Head of caudate nucleus (tissue), 42 donors: ENCODE measurements around the gene QRICH2.
"Not testable (repeated sequence)": the region's sequence is repeated elsewhere in the genome, so short reads cannot be mapped to it uniquely, and the experiment has no call there.

Experiments used
- DNase-seq, 42 donors: peaks; one replicate each; pipeline versions ENCODE4 v3.0.0 to v3.0.0-alpha.2; 2020 to 2021; ENCODE audit warnings: mixed read lengths in 7 of 42
- intact Hi-C: fragments of 100-400 bp; cut with DNase I; formaldehyde crosslinking; loops from one replicate; pipeline ENCODE4 v1.15.0; 2022

Gene QRICH2, protein sequence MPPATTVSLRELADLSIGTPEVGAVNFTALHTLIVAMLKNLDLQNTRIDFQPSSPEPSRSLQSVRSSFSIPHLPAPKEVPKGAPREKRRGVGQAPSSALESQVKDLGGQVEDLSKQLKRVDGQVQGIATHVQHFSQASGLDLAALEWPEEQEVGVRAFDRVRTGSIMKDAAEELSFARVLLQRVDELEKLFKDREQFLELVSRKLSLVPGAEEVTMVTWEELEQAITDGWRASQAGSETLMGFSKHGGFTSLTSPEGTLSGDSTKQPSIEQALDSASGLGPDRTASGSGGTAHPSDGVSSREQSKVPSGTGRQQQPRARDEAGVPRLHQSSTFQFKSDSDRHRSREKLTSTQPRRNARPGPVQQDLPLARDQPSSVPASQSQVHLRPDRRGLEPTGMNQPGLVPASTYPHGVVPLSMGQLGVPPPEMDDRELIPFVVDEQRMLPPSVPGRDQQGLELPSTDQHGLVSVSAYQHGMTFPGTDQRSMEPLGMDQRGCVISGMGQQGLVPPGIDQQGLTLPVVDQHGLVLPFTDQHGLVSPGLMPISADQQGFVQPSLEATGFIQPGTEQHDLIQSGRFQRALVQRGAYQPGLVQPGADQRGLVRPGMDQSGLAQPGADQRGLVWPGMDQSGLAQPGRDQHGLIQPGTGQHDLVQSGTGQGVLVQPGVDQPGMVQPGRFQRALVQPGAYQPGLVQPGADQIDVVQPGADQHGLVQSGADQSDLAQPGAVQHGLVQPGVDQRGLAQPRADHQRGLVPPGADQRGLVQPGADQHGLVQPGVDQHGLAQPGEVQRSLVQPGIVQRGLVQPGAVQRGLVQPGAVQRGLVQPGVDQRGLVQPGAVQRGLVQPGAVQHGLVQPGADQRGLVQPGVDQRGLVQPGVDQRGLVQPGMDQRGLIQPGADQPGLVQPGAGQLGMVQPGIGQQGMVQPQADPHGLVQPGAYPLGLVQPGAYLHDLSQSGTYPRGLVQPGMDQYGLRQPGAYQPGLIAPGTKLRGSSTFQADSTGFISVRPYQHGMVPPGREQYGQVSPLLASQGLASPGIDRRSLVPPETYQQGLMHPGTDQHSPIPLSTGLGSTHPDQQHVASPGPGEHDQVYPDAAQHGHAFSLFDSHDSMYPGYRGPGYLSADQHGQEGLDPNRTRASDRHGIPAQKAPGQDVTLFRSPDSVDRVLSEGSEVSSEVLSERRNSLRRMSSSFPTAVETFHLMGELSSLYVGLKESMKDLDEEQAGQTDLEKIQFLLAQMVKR (N-terminal part only)

DNA sequence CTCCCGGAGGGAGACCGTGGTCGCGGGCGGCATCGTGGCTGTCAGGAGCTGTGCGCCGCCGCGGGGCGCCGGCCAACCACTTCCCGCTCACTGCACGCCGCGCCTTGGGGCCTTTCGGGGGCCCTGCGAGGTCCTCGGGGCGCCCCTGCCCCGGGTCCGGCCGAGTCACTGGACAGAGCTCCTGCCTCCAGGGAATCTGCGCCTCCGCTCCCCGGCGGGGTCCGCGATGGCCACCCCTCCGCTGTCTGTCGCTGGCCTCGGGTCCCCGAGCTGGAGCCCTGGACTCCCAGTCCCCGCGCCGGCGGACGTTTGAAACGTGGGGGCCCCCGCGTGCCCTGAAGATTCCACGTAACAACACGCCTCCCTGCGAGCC, at the start of gene QRICH2:
TSS of gene QRICH2 (minus strand) at position 311 of the 373 bp plus-strand sequence. CDS start at position 33, 278 bp downstream.
- intact Hi-C loops = loop anchor here (5.0 kb wide), 1 partner anchor 89 kb away; no protein-coding TSS in a partner anchor
- DNase-seq = no peak

DNA sequence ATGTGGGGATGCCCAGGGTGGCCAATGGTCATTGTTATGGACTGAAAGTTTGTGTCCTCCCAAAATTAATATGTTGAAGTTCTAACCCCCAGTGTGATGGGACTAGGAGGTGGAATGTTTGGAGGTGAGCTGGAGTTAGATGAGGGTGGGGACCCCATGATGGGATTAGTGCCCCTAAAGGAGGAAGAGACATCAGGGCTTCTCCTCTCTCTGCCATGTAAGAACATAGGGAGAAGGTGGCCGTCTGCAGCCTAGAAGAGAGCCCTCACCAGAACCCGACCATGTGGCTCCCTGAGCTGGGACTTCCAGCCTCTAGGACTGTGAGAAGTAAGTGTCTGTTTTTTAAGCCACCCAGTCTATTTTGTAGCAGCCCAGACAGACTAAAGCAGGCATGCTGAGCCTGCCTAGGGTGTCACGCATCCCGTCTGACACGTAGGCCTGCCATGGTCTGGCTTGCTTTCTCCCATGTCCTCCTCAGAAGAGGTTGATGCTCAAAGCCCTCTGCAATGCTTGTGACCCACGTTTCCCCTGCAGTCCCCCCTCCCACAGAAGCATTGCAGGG, 49.6 kb upstream of the QRICH2 start:
- intact Hi-C loops = no loop called here
- DNase-seq = no peak

DNA sequence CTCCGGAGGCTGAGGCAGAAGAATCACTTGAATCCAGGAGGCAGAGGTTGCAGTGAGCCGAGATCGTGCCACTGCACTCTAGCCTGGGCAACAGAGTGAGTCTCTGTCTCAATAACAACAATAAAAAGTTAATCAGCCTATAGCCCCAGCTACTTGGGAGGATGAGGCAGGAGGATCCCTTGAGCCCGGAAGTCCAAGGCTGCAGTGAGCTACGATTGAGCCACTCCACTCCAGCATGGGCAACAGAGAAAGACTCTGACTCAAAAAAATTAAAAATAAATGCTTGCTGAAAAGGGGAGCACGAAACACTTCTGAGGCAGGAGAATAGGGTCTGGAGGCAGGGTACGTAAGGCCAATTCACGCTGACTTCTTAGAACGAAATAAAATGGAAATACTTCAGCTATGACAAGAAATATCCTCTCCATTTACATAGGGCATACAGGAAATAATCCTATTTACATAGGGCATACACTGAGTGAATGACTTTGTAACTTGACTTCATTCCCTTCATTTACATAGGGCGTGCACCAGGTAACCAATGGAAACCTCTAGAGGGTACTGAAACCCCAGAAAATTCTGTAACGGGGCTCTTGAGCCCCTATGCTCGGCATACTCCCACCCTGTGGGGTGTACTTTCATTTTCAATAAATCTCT, 48.9 kb upstream of the QRICH2 start:
- no peak for DNase-seq
- intact Hi-C loops = no loop called here

DNA sequence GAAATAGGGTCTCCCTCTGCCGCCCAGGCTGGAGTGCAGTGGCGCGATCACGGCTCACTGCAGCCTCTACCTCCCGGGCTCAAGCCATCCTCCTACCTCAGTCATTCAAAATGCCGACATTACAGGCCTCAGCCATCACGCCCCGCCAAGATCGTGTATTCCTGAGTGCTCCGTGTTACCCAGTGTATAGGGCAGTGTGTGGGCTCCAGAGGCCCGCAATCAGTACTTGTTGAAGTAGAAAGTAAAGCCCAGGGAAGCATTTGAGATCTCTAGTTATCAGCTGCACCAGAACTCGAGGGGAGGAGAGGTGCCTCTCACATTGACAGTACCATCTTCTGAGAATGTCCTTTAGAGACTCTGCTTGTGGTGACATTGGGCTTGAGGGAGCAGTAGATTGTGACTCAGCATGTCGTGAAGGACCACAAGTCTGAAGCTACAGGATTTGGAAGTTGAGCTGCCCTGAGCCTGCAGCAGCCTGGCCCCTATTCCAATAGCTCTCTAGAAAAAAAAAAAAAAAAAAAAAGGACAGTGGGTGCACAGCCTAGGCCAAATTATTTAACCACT, 46.8 kb upstream of the QRICH2 start:
- peak in 1 of 42 donors; percentile 20 for DNase-seq
- intact Hi-C loops = loop anchor here (5.0 kb wide), 1 partner anchor 32 kb away; no protein-coding TSS in a partner anchor

DNA sequence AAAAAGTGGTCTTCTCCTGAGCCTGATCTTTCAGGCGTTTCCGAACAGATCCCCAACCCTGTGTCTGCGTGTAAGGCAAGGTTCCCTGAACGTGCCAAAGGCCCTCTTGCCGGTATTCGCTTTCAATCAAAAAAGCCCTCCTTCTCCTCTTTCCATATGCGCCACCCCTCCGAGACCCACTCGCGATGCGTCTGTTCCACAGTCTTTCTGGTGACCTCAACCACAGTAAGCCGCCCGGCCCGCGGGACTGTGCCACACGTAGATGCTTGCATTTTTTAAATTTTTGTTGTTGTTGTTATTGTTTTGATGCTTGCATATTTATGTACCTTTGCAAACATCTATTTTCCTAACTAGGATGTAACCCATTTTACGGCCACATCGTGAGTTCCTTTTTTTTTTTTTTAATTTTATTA, 46.2 kb upstream of the QRICH2 start:
- intact Hi-C loops = loop anchor here (5.0 kb wide), 1 partner anchor 33 kb away; no protein-coding TSS in a partner anchor
- peak in 1 of 42 donors; percentile 29 for DNase-seq

DNA sequence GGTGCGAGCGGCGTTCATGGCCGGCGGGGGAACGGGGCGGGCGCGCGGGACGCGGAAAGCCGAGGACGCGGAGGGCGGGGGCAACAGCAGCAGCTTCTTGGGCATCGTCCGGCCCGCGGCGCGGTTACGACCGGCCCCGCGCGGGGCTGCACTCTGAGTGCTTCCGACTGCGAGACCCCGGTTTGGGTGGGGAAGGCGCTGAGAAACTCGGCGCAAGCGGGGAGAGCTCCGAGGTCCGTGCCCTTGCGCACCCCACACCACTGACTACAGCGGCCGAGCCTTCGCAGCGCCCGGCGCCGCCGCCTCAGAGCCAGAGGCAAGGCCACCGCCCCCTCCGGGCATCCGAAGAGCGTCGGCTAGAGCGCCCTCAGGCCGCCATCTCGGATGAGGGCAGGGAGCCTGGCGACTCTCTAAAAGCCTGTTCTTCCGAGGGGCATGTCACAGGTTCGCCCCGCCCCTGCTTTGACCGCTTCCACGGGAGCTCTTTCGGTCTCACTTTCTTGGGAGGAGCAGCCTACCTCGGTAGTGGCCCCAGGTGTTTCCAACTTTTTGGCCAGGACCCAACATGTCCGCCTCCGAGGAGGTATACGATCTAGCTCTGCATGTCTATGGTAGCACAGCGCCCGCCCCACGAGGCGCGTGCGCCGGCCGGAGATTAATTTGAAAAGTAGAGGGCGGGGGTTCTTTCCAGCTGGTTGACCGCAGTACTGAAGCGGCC, 45.7 kb upstream of the QRICH2 start, which contains the start of gene PRPSAP1:
TSS of gene PRPSAP1 (minus strand) at position 318 of the 718 bp plus-strand sequence. CDS start at position 105, 213 bp downstream.
- intact Hi-C loops = loop anchor here (5.0 kb wide), 1 partner anchor 34 kb away; no protein-coding TSS in a partner anchor

DNA sequence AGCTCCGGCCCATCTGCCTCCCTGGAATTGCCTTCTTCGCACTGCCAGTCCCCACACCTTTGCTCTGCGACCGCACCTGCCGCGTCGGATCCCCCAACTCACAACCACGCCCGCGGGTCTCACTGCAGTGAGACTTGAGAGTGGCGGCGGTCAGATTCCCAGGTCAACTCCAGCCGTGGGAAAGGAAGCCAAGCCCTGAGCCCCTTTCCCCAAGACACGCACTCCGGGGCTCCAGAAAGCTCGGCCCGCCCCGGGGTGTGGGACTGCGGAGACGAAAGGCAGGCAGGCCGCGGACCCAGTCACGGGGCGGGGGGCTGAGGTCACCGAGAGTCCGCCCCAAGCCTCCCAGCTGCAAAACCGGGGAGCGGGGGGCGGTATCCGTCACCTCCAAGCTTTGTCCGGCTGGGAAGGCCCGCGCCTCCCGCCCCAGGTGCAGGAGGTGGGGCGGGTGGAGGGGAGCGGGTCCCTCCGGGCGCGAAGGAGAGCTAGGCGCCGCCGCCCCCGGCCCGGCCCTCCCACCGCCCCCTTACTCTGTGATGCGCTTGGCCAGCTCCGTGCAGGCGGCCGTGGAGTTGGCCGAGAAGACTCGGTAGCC, 45.0 kb upstream of the QRICH2 start:
- peak in 27 of 42 donors; percentile 11 to 59 (median 32) for DNase-seq
- intact Hi-C loops = loop anchor here (5.0 kb wide), 1 partner anchor 34 kb away; no protein-coding TSS in a partner anchor

More for the DNA sequence above, 45.7 kb upstream of the QRICH2 start, which contains the start of gene PRPSAP1:
- peak; percentile 81 to 95 (median 90) for DNase-seq

DNA sequence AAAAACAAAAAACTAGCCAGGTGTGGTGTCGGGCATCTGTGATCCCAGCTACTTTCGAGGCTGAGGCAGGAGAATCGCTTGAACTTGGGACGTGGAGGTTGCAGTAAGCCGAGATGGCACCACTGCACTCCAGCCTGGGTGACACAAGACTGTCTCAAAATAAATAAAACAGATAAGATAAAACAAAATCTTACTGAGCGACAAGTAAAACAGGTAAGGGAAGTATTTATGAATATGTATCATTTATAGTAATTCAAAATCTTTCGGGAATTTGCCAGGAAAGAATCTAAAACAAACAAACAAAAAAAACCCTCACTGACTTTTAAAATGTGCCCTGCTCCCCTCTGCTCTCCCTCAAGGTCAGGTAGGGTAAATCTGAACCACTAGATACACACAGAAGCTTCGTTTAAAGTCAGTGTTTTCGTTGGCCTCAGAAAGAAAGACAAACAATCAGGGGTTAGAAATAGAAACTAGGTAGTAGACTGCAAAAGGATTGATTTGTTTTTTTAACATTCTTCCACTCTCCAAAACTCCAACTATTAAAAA, 43.5 kb upstream of the QRICH2 start:
- DNase-seq = no peak
- intact Hi-C loops = loop anchor here (5.0 kb wide), 1 partner anchor 36 kb away; no protein-coding TSS in a partner anchor

DNA sequence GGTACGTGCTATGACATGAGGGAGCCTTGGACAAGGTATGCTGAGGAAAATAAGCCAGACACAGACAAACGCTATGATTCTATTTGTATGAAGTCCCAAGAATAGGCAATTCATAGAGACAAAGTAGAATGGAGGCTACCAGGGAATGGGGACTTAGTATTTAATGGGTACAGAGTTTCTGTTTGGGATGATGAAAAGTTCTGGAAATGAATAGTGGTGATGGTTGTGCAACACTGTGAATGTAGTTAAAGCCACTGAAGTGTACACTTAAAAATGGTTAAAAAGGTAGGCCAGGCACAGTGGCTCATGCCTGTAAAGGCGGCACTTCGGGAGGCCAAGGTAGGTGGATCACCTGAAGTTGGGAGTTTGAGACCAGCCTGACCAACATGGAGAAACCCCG, 42.4 kb upstream of the QRICH2 start:
- DNase-seq = peak in 1 of 42 donors; percentile 12
- intact Hi-C loops = loop anchor here (5.0 kb wide), 1 partner anchor 37 kb away; no protein-coding TSS in a partner anchor

DNA sequence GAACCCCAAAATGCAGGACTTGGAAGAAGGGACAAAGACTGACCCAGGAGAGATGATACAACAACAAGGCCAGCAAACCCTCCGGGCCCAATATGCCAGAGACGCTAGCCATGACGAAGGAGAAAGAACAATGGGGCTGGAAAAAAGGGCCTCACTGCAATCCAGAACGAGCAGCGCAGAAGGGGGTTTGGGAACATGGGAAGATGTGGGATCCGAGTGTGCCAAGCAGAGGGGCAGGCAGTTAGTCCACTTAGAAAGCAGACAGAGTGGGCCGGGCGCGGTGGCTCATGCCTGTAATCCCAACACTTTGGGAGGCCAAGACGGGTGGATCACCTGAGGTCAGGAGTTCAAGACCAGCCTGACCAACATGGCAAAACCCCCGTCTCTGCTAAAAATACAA, 38.9 kb upstream of the QRICH2 start:
- DNase-seq, intact Hi-C loops: not testable (repeated sequence)

DNA sequence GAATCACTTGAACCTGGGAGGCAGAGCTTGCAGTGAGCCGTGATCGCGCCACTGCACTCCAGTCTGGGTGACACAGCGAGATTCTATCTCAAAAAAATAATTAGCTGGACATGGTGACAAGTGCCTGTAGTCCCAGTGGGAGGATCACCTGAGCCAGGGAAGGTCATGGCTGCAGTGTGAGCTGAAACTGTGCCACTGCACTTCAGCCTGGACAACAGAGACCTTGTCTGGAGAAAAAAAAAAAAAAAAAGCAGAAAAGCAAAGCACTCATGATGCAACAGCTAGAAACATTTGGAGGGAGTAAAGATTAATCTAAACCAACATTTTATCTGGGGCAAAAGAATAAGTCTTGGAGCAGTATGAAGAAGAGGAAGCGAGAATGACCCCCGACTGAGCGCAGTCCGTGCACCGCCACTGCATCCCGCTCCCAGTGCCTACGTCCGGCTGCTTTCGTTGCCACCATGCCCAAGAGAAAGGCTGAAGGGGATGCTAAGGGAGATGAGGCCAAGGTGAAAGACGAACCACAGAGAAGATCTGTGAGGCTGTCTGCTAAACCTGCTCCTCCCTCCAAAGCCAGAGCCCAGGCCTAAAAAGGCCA, 37.4 kb upstream of the QRICH2 start:
- intact Hi-C loops = no loop called here
- no peak for DNase-seq

DNA sequence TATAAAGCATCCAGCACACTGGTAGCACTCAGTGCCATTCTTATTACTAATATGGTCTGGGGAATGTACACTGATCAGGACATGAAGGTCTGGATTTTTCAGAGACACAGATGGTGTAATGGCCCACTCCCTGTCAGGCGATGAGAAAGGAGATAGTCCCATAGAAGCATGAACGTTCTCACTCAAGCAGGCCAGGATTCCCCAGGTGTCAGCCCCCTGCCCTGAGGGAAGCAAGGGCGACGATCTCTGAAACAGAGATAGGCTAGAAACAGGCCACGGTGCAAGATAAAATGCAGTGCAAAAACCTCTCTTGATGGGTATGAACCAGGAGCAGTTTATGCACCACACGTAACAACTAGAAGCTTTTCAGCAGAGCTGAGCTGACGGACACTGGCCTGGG, 35.0 kb upstream of the QRICH2 start:
- intact Hi-C loops = no loop called here

DNA sequence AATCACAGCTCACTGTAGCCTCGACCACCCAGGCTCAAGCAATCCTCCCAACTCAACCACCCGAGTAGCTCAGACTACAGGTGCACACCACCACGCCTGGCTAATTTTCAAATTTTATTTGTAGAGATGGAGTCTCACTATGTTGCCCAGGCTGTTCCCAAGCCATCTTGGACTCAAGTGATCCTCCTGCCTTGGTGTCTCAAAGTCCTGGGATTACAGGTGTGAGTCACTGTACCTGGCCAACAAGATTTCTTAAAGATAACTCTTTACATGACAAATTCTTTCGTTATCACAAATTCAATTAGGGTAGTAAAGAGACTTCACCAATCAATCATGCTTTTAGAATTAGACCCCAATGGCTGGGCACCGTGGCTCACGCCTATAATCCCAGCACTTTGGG, 33.2 kb upstream of the QRICH2 start:
- intact Hi-C loops = no loop called here
- DNase-seq = no peak

More for the DNA sequence above, 35.0 kb upstream of the QRICH2 start:
- DNase-seq = no peak

DNA sequence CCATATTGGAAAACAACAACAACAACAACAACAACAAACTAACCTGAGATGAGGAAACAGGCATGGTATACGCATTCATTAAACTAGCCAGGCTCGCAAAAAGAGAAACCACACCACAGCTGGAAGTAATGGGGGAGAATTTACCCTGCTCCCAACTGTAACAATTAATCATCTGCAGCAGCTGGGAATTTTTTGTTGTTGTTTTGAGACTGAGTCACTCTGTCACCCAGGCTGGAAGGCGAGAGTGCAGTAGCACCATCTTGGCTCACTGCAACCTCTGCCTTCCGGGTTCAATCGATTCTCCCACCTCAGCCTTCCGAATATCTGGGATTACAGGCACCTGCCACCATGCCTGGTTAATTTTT, 29.3 kb upstream of the QRICH2 start:
- intact Hi-C loops = no loop called here
- DNase-seq = no peak

DNA sequence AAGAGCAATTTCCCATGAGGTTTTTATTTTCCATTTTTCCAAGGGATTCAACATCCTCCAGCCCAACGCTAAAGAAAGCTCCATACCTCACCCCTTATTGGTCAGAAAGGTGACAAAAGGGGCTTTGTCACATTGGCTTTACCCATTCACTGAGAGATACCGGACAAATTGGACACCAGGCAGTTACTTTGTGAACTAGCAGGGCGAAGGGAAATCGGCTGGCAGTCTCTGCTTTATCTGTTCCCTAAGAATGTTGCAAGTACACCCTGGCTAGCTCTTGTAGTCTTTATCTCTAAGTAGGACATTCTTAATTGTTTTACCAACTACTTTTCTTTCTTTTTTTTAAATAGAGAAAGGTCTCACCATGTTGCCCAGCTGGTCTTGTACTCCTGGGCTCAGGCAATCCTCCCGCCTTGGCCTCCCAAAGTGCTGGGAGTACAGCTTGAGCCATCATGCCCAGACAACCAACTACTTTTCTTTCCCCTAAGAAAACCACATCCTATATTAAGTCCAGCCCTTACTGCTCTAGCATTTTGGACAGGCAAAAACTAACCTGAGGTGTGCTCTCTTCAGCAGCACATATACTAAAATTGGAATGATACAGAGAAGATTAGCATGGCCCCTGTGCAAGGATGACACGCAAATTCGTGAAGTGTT, 28.8 kb upstream of the QRICH2 start:
- no peak for DNase-seq
- intact Hi-C loops = no loop called here
